ENCODE measurements around the gene AKAP10. TPM values are rescaled to one million over a fixed set of nuclear protein-coding genes. Genes with fewer than 3 reads are reported as not detected.

AKAP10 gene
- polyA plus RNA-seq, 1 donor = 19.2 TPM

DNA sequence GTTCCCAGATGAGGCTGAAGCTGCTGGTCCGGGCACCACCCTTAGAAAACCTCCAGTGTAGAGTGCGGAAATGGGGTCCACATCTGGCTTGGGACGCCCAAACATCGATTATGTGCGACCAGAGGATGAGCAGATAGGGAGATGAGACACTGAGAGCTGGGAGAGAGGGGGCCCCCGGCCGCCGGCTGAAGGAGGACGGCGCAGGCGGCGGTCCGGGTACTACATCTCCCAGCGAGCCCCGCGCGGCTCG is 31.3 kb upstream of the AKAP10 start:
- no peak overlapping the region for H3K27ac ChIP-seq (ENCODE audit: low read length)
- H3K27me3 ChIP-seq (ENCODE audit: control insufficient read depth, insufficient read depth, low read length) = peaks cover 49% of the 10 kb centered on the region
- H3K36me3 ChIP-seq (ENCODE audit: control insufficient read depth, insufficient read depth, low read length) = no peaks in the 10 kb centered on the region
- DNase-seq = peak in 1 of 2 donors; percentile 72
- no peaks in the 10 kb centered on the region for H3K4me1 ChIP-seq (ENCODE audit: control insufficient read depth, insufficient read depth, low read length)
- peak overlapping the region; percentile 58 for H3K4me3 ChIP-seq (ENCODE audit: low read length)
- WGBS (ENCODE audit: insufficient coverage, low lambda C conversion rate) = no CpG with 5 or more reads among the region's 18 CpGs
- no peaks in the 10 kb centered on the region for H3K9me3 ChIP-seq (ENCODE audit: control insufficient read depth, low read depth, low read length)

DNA sequence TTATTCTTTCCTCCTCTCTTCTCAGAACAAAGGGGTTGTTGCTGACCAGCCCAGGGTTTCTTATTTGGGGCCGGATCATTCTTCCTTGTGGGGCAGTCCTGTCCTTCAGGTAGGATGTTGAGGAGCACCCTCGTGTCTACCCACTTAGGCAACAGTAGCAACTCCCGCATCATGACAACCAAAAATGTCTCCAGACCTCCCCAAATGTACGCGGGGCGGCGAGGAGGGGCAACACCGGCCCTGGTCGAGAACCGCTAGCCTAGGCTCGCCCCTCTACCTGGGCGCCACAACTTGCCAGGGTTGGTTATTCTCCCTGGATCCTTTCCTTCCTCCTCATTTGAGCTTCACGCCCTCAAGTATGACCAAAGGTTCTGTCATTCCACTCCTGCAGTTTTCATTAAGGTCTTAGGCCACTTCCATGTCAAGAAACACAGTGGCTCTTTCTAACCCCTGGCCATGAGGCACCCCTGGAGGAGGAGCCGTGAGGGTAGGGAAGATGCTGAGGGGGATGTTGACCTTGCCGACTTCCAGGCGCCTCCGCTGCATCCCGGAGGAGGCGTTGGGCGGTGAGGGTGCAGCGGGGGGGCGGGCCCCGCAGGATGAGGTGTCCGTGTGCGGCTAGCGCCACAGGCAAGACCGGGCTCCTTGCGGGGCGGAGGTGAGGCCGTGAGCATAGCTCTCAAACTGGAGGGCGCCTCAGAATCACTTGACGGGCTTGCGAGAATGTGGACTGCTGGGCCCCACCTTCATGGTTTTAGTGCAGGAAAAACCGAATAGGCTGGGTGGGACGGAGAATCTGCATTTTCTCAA is 30.8 kb upstream of the AKAP10 start:
- Histone ChIP-seq H3K9me3 (ENCODE audit: control insufficient read depth, low read depth, low read length) (no peaks in the 10 kb centered on the region), H3K4me3 (ENCODE audit: low read length) (peak overlapping the region; percentile 58), H3K27me3 (ENCODE audit: control insufficient read depth, insufficient read depth, low read length) (peaks cover 46% of the 10 kb centered on the region), H3K36me3 (ENCODE audit: control insufficient read depth, insufficient read depth, low read length) (no peaks in the 10 kb centered on the region), H3K27ac (ENCODE audit: low read length) (no peak overlapping the region), H3K4me1 (ENCODE audit: control insufficient read depth, insufficient read depth, low read length) (no peaks in the 10 kb centered on the region)
- no CpG with 5 or more reads among the region's 35 CpGs for WGBS (ENCODE audit: insufficient coverage, low lambda C conversion rate)
- no peak for DNase-seq

- no peak for DNase-seq
- no peak overlapping the region for H3K27ac ChIP-seq (ENCODE audit: low read length)
- H3K4me3 ChIP-seq (ENCODE audit: low read length) = no peak overlapping the region
- WGBS (ENCODE audit: insufficient coverage, low lambda C conversion rate) = no CpG with 5 or more reads among the region's 5 CpGs
- H3K36me3 ChIP-seq (ENCODE audit: control insufficient read depth, insufficient read depth, low read length) = no peaks in the 10 kb centered on the region
- H3K9me3 ChIP-seq (ENCODE audit: control insufficient read depth, low read depth, low read length) = no peaks in the 10 kb centered on the region
- peaks cover 10% of the 10 kb centered on the region for H3K27me3 ChIP-seq (ENCODE audit: control insufficient read depth, insufficient read depth, low read length)
- H3K4me1 ChIP-seq (ENCODE audit: control insufficient read depth, insufficient read depth, low read length) = no peaks in the 10 kb centered on the region
These were observed 18.9 kb upstream of the AKAP10 start for GRCh38 chr17:19996502-19996901.

- no peak for DNase-seq
- WGBS (ENCODE audit: insufficient coverage, low lambda C conversion rate) = no CpG with 5 or more reads among the region's 1 CpG
- no peak overlapping the region for H3K4me3 ChIP-seq (ENCODE audit: low read length)
- no peaks in the 10 kb centered on the region for H3K36me3 ChIP-seq (ENCODE audit: control insufficient read depth, insufficient read depth, low read length)
- no peaks in the 10 kb centered on the region for H3K4me1 ChIP-seq (ENCODE audit: control insufficient read depth, insufficient read depth, low read length)
- no peaks in the 10 kb centered on the region for H3K9me3 ChIP-seq (ENCODE audit: control insufficient read depth, low read depth, low read length)
- H3K27ac ChIP-seq (ENCODE audit: low read length) = no peak overlapping the region
- peaks cover 11% of the 10 kb centered on the region for H3K27me3 ChIP-seq (ENCODE audit: control insufficient read depth, insufficient read depth, low read length)
These were observed 18.5 kb upstream of the AKAP10 start for GRCh38 chr17:19996086-19996485.

DNA sequence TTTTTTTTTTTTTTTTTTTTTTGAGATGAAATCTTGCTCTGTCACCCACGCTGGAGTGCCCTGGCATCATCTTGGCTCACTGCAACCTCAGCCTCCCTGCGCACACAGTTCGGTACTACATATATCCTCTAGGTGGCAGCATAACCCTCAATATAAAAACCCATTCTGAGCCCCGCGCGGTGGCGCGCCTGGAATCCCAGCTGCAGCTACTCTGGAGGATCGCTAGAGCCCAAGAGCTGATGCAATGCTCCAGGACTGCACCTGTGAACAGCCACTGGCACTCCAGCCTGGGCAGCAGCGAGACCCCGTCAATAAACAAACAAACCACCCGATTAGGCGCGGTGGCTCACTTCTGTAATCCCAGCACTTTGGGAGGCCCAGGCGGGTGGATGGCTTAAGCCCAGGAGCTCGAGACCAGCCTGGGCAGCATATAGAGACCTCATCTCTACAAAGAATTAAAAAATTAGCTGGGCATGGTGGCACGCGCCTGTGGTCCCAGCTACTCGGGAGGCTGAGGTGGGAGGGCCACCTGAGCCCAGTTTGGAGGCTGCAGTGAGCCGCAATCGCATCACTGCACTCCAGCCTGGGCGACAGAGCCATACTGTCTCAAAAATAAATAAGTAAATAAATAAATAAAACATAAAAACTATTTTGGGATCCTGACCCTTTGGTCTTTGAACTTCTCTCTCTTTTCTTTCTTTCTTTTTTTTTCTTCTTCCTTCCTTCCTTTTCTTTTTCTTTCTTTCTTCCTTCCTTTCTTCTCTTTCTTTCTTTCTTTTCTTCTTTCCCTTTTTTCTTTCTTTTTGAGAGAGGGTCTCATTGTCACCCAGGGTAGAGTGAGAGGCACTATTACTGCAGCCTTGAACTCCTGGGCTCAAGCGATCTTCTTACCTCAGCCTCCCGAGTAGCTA is 15.4 kb upstream of the AKAP10 start:
- H3K27ac ChIP-seq (ENCODE audit: low read length) = no peak overlapping the region
- peak; percentile 81 to 85 for DNase-seq
- no peaks in the 10 kb centered on the region for H3K36me3 ChIP-seq (ENCODE audit: control insufficient read depth, insufficient read depth, low read length)
- H3K27me3 ChIP-seq (ENCODE audit: control insufficient read depth, insufficient read depth, low read length) = peaks cover 12% of the 10 kb centered on the region
- no peaks in the 10 kb centered on the region for H3K4me1 ChIP-seq (ENCODE audit: control insufficient read depth, insufficient read depth, low read length)
- no peak overlapping the region for H3K4me3 ChIP-seq (ENCODE audit: low read length)
- WGBS (ENCODE audit: insufficient coverage, low lambda C conversion rate) = no CpG with 5 or more reads among the region's 24 CpGs
- H3K9me3 ChIP-seq (ENCODE audit: control insufficient read depth, low read depth, low read length) = no peaks in the 10 kb centered on the region

DNA sequence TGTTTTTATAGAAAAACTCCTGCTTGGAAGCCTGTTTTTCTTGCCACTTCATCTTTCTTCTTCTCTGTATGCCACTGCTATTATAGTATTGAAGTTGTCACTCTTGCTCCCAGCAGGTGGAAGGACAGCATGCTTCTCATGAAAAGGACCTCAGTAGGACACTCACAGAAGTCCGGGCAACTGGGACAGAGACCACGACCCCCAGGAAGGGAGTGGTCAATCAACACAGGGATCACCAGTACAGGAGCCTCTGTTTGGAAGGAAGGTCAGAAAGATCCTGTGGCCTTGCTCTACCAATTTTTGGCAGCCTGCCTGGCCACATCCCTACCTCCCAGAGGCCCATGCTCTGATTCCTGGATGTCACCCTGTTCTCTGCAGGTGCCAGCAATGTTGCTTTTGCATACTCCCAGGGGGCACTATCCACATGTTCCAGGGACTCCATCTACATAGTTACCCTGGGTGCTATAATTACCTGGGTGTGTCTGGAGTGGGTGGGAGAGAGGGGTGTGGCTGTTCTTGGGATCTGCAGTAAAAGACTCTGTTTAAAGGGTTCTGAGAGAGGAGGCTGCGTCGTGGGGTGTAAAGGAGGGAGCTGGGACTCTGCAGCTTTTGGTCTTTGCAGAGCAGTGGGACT is 13.7 kb upstream of the AKAP10 start:
- Histone ChIP-seq H3K36me3 (ENCODE audit: control insufficient read depth, insufficient read depth, low read length) (no peaks in the 10 kb centered on the region), H3K27me3 (ENCODE audit: control insufficient read depth, insufficient read depth, low read length) (peaks cover 13% of the 10 kb centered on the region), H3K4me3 (ENCODE audit: low read length) (no peak overlapping the region), H3K9me3 (ENCODE audit: control insufficient read depth, low read depth, low read length) (no peaks in the 10 kb centered on the region), H3K4me1 (ENCODE audit: control insufficient read depth, insufficient read depth, low read length) (no peaks in the 10 kb centered on the region), H3K27ac (ENCODE audit: low read length) (no peak overlapping the region)
- DNase-seq = no peak
- no CpG with 5 or more reads among the region's 4 CpGs for WGBS (ENCODE audit: insufficient coverage, low lambda C conversion rate)

DNA sequence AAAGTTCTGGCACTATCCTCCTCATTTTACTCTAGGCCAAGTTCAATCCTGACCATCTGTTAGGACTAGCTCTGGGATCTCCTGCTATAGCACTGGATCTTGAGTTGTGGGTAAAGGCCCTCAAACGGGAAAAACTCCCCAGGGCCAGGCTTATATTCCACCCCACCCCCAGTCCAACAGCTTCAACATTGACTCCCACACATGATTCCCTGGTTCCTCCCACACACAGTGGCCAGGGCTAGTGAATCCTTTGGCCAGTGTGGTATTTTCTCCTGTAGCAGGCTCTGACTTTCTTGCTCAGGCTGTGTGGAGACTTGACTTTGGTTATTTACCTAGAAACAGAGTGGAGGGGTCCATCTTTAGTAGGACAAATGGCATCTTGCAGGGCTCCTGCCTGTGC is 10.3 kb upstream of the AKAP10 start:
- no peak overlapping the region for H3K4me3 ChIP-seq (ENCODE audit: low read length)
- no peaks in the 10 kb centered on the region for H3K4me1 ChIP-seq (ENCODE audit: control insufficient read depth, insufficient read depth, low read length)
- H3K27me3 ChIP-seq (ENCODE audit: control insufficient read depth, insufficient read depth, low read length) = peaks cover 10% of the 10 kb centered on the region
- no peak for DNase-seq
- H3K36me3 ChIP-seq (ENCODE audit: control insufficient read depth, insufficient read depth, low read length) = no peaks in the 10 kb centered on the region
- no peaks in the 10 kb centered on the region for H3K9me3 ChIP-seq (ENCODE audit: control insufficient read depth, low read depth, low read length)
- no peak overlapping the region for H3K27ac ChIP-seq (ENCODE audit: low read length)
- WGBS (ENCODE audit: insufficient coverage, low lambda C conversion rate) = no CpG with 5 or more reads among the region's 1 CpG

- Histone ChIP-seq H3K36me3 (ENCODE audit: control insufficient read depth, insufficient read depth, low read length) (no peaks in the 10 kb centered on the region), H3K9me3 (ENCODE audit: control insufficient read depth, low read depth, low read length) (no peaks in the 10 kb centered on the region)
These were observed 9.6 kb upstream of the AKAP10 start for GRCh38 chr17:19986941-19987861.

GRCh38 chr17:19979917-19980770 is 2.5 kb upstream of the AKAP10 start:
- DNase-seq = no peak
- H3K36me3 ChIP-seq (ENCODE audit: control insufficient read depth, insufficient read depth, low read length) = peaks cover 2% of the 10 kb centered on the region
- no CpG with 5 or more reads among the region's 43 CpGs for WGBS (ENCODE audit: insufficient coverage, low lambda C conversion rate)
- H3K27me3 ChIP-seq (ENCODE audit: control insufficient read depth, insufficient read depth, low read length) = peaks cover 11% of the 10 kb centered on the region
- peaks cover 7% of the 10 kb centered on the region for H3K4me1 ChIP-seq (ENCODE audit: control insufficient read depth, insufficient read depth, low read length)
- no peaks in the 10 kb centered on the region for H3K9me3 ChIP-seq (ENCODE audit: control insufficient read depth, low read depth, low read length)
- H3K27ac ChIP-seq (ENCODE audit: low read length) = no peak overlapping the region
- no peak overlapping the region for H3K4me3 ChIP-seq (ENCODE audit: low read length)

More at GRCh38 chr17:19986941-19987861, 9.6 kb upstream of the AKAP10 start:
- DNase-seq = no peak
- WGBS (ENCODE audit: insufficient coverage, low lambda C conversion rate) = 94% methylated on average over 3 of the region's 13 CpGs
- H3K27ac ChIP-seq (ENCODE audit: low read length) = no peak overlapping the region
- peaks cover 10% of the 10 kb centered on the region for H3K27me3 ChIP-seq (ENCODE audit: control insufficient read depth, insufficient read depth, low read length)
- no peaks in the 10 kb centered on the region for H3K4me1 ChIP-seq (ENCODE audit: control insufficient read depth, insufficient read depth, low read length)
- H3K4me3 ChIP-seq (ENCODE audit: low read length) = no peak overlapping the region

All from large intestine (tissue), 3 donors.